ENCODE measurements around the gene KLF11.

The KLF11 gene

GRCh38 chr2:10067330-10067729 lies 24.0 kb downstream of the KLF11 start:
- no peak for DNase-seq

- no peak for DNase-seq
Measured at GRCh38 chr2:10067881-10068280, 24.5 kb downstream of the KLF11 start.

DNA sequence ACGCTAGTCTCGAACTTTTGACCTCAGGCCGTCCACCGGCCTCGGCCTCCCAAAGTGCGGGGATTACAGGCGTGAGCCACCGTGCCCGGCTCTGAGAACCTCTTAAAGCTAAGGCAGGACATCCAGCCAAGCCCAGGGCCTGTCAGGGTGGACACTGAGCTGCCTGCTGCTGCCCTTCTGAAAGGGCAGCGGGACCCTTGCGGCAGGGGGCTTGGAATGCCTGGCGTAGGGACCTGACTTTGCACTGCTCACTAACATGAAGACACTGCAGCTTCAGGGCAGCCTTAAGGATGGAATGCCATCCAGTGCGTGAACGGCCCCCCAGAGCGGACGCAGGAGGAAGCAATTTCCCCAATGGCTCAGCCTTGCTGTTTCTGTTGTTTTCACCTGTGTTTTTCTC lies 27.8 kb downstream of the KLF11 start:
- no peak for DNase-seq

- no peak for DNase-seq
Measured at GRCh38 chr2:10071595-10071994, 28.2 kb downstream of the KLF11 start.

DNA sequence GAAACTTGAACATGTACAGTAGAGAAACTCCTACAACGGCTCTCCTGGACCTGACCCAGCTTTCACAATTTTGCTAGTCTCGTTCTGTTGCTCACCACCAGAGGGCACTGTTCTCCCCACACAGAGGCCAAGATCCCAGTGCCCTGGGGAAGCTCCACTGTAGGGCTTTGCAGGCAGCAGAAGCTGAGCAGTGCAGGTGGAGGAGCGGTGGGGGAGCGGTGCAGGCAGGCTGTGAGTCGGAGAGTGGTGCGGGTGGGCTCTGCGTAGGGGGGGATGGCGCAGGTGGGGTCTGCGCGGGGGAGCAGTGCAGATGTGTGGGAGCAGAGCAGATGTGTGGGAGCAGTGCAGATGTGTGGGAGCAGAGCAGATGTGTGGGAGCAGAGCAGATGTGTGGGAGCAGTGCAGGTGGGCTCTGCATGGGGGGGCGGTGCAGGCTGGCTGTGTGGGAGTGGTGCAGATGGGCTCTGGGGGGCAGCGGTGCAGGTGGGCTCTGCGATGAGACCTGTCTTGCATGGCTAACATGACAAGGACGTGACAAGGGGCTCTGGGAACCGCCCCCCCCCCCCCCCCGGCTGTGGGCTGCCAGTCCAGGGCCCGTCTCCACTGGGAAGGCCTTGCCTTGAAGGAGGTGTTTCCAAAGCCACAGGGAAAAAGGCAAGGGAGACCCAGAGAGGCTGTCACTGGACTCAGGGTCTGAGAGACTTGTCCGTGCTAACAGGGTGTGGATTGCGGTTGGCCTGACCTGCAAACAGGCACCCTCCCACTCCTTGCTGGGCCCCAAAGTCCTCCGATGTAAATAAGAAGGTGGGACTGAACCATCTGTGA lies 29.5 kb downstream of the KLF11 start:
- peak; percentile 85 to 94 for DNase-seq

GRCh38 chr2:10073706-10074105 lies 30.4 kb downstream of the KLF11 start:
- peak in 1 of 2 experiments; percentile 57 for DNase-seq

DNA sequence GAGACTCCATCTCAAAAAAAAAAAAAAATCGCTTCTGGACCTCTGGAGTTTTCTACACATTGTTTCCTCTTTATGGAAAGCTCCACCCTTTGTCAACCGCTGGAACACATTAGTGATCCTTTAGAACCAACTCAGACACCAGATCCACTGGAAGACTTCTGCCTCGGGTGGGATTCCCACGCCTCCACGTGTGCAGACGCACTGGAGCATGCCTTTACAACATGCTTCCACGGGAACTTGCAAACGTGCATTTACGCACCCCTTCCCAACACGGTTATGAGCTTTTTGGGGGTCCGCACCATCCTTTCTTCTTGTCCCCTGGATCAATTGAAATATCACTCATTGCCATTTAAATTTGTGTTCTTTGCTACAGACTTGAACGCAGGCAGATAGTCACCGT lies 31.8 kb downstream of the KLF11 start:
- DNase-seq, result no peak

DNA sequence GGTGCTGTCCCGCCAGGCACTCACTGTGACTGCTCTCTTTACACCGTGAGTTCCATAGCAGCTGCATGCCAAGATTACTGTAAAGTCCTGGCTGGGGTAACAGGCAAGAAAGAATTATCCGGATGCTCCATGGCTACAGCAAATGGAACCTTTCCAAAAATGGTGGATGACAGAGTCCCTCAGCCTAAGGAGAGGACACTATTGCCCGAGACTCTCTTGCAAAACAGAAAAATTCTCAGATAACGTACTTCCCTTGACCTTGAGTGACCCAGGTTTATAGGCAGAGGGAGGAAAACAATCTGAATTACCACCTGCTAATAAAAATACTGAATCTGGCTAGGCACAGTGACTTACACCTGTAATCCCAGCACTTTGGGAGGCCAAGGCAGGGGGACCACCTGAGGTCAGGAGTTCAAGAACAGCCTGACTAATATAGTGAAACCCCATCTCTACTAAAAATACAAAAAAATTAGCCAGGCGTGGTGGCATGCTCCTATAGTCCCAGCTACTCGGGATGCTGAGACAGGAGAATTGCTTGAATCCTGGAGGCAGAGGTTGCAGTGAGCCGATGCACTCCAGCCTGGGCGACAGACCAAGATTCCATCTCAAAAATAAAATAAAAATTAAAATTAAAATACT lies 32.3 kb downstream of the KLF11 start:
- no peak for DNase-seq

GRCh38 chr2:10076511-10076910 lies 33.2 kb downstream of the KLF11 start:
- no peak for DNase-seq

- DNase-seq, result no peak
Measured at GRCh38 chr2:10076988-10077527, 33.7 kb downstream of the KLF11 start.

DNA sequence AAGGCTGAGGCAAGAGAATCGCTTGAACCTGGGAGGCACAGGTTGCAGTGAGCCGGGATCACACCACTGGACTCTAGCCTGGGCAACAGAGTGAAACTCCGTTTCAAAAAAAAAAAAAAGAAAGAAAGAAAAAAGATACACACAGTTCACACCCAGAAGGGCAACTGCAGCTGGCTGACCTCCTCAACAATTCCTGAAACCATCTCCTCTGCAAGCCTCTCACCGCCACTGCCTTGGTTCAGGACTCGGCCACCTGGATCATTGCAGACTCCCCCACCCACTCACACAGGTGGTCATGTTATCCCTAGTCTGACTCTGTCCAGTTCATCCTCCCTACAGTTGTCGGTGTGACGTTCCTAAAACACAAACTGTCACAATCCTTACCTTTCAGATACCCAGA lies 34.7 kb downstream of the KLF11 start:
- no peak for DNase-seq

DNA sequence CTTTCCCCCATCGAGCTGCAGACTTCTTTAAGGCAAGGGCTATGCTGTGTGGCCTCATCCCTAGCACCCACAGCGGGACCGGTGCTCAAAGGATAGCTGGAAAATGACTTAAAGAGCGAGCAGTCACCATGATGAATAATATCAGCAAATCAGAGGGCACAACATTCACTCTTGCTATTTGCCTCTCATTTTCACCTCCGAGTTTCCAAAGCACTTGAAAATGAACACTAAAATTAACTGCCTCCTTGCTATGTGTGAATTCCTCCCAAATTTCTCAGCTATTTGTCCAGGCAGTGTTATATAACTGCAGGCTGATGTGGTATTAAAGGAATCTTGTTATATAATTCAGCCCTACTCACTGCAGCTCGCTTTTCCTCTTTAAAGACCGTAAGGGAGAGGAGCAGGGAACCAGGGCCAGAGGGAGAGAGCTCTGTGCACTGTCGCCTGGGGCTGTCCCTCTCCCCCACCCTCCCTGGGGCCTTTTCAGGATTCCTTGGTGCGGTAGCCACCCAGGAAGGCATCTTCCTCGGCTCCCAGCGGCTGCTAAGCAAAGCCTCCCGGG lies 35.4 kb downstream of the KLF11 start:
- peak in 1 of 2 experiments; percentile 37 for DNase-seq

DNA sequence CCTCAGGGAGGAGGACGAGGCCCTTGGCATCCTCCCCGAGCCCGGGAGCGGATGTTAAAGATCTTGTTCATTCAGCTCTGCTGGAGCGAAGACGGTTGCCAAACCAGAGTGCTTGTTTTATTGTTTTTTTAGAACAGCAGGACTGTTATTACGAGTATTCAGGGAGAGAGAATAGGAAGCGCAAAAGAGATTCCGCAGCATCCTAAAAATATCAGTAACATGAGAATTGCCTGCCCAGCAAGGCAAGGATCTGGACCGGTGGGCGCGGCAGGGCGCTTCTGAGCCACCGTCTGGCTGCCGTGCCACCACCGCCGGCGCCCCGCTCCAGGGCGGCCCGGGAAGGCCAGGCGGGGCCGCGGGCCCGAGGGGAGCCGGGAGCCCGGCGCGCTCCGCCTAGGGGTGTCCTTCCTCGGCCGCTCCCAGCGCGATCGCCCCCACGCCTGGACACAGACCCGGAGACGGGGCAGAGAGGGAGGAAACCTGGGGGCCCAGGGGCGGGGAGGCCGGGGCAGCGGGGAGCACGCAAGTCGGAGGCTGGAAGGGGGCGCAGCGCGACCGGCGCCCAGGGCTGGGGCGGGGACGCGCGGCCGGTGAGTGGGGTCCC lies 36.0 kb downstream of the KLF11 start:
- peak in 1 of 2 experiments; percentile 39 for DNase-seq

GRCh38 chr2:10079870-10080535 lies 36.7 kb downstream of the KLF11 start, which contains the start of gene CYS1:
Gene CYS1, minus strand, starts transcription at chr2:10080411. Its CDS starts 188 bp downstream, at chr2:10080223.
- DNase-seq, result no peak

DNA sequence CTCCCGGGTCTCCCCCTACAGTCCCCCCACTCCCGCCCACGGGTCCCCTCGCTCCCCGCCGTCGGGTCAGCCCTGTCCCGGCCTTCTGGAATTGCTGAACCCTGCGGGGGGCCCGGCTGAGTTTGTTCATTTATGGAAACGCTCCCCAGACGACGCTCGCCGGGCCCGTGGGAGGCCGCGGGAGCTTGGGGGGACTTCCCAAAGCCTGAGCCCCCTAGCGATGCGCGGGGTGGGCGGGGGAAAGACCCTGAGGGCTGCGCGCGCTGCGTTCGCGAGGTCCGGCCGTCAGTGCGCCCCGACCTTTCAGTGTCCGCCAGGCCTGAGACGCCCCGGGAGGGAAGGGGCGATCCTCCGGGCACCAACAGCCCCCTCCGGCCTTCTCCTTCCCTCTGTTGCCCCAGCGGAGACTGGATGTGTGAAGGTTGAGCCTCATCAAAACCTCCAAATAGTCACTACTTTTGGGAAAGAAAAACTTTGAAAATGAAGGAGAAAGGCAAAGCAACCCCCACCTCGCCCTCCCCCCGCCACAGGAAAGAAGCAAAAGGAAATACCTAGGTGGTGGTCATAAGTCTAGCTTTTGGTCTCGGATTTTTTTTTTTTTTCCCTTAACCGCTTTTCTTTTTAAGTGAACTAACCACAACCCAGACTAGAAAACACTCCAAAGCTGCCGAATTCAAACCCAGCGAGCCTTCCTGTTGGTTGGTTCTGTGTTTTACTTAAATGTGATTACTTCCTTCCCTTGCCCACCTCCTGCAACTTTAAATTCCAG lies 37.4 kb downstream of the KLF11 start:
- DNase-seq, result no peak

- DNase-seq, result no peak
Measured at GRCh38 chr2:10083046-10083445, 39.7 kb downstream of the KLF11 start.

GRCh38 chr2:10083692-10084211 lies 40.4 kb downstream of the KLF11 start:
- DNase-seq, result peak in 1 of 2 experiments; percentile 27

DNA sequence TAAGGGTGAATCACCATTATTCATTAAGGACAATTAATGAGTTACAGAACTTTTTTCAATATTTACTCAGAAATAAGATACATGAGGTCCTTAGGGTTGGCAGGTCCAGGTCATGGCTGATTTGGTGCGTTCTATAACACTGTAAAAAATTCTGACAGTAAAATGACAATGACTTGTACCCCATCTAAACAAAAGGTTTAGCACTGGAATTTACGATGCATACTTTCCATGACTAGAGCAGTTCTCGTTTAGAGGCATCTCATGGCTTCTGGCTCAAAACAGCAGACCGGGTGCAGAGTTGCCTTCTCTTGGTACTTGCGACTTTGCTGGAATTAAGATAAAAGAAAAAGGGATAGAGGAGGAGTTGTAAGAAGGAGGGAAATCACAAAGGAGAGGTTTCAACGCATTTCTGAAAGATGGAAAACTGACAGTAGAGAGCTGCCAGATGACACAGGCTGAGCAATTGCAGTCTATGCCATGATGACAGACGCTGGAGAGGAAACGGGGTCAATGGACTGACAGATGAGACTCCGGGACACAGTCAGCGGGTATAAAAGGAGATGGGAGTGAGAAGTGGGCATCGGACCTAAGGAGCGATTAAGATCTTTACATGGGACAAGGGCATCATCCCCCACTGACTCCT lies 41.0 kb downstream of the KLF11 start:
- peak in 1 of 2 experiments; percentile 40 for DNase-seq

GRCh38 chr2:10085043-10085667 lies 41.8 kb downstream of the KLF11 start:
- no peak for DNase-seq

GRCh38 chr2:10085668-10086059 lies 42.3 kb downstream of the KLF11 start:
- DNase-seq, result no peak

DNA sequence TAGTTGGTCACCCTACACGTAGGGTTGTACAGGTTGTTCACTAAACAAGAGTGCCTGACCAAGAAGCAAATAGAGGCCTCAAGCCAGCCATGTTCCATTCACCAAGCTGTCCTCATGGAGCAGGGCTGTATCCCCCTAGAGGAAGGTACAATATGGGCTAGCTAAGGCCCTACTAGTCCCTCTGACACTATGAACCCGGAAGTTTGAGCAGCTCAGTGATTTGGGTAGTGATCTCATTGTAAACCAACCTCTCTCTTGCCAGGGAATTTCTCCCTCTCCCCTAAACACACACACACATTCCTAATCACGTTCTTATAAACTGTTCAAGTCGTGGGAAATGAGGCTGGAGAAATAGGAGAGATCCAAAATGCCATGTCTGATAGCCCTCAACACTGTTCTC lies 43.6 kb downstream of the KLF11 start:
- DNase-seq, result no peak
